SK-MEL-5 (cell line): ENCODE results near the gene CHKA. TPM values are rescaled to one million over a fixed set of nuclear protein-coding genes. Genes with fewer than 3 reads are reported as not detected.

ENCODE experiments used
- DNase-seq: peaks from one replicate; pipeline ENCODE4 v3.0.0-alpha.2; 2016; ENCODE audit warnings: low read depth, low spot score
- in situ Hi-C: cut with HindIII; loops from 2 replicates; pipeline ENCODE4 v1.10.0; 2016; ENCODE audit warnings: low sequenced_read_pairs, high pct_unique_total_duplicates, low pct_unique_long_range_greater_than_20kb
- total RNA-seq: library from RNA; depleted of rRNA; stranded (reverse); fragments of >200 nt; shearing (Covaris generic); gene quantifications from 2 replicates; pipeline ENCODE4 v1.2.3, GENCODE V29; 2014

CHKA gene
- total RNA-seq, 1 experiment from 2014 or later, result 62.2 TPM

- in situ Hi-C loops, result no loop called here
- no peak for DNase-seq
These were observed 88.0 kb downstream of the CHKA start for GRCh38 chr11:68032997-68033707.

- no peak for DNase-seq
- in situ Hi-C loops, result no loop called here
These were observed 89.2 kb downstream of the CHKA start for GRCh38 chr11:68032003-68032402.

GRCh38 chr11:68031144-68031464 lies 90.1 kb downstream of the CHKA start:
- in situ Hi-C loops, result no loop called here
- no peak for DNase-seq

- in situ Hi-C loops, result no loop called here
- DNase-seq, result peak; percentile 98
These were observed 90.7 kb downstream of the CHKA start, which contains the start of gene NDUFS8 for GRCh38 chr11:68030318-68031143. Gene NDUFS8, plus strand, starts transcription at chr11:68030681. Its CDS starts 1,471 bp downstream, at chr11:68032152.

GRCh38 chr11:68028802-68029545 lies 92.2 kb downstream of the CHKA start:
- no peak for DNase-seq

GRCh38 chr11:68027667-68028066 lies 93.5 kb downstream of the CHKA start:
- DNase-seq, result no peak

More at GRCh38 chr11:68028802-68029545, 92.2 kb downstream of the CHKA start:
- in situ Hi-C loops, result no loop called here

GRCh38 chr11:68026391-68027105 lies 94.6 kb downstream of the CHKA start:
- in situ Hi-C loops, result no loop called here
- no peak for DNase-seq

More at GRCh38 chr11:68027667-68028066, 93.5 kb downstream of the CHKA start:
- in situ Hi-C loops, result no loop called here

- peak; percentile 17 for DNase-seq
- in situ Hi-C loops, result no loop called here
These were observed 96.1 kb downstream of the CHKA start for GRCh38 chr11:68025047-68025446.

- DNase-seq, result no peak
- in situ Hi-C loops, result no loop called here
These were observed 96.7 kb downstream of the CHKA start for GRCh38 chr11:68024508-68024907.

- DNase-seq, result no peak
- in situ Hi-C loops, result no loop called here
These were observed 98.7 kb downstream of the CHKA start for GRCh38 chr11:68022531-68022930.

GRCh38 chr11:68021167-68021787 lies 99.9 kb downstream of the CHKA start:
- peak; percentile 20 for DNase-seq
- in situ Hi-C loops, result no loop called here

GRCh38 chr11:68020575-68020974 lies 100.6 kb downstream of the CHKA start:
- in situ Hi-C loops, result no loop called here
- peak; percentile 22 for DNase-seq

GRCh38 chr11:68019486-68019885 lies 101.7 kb downstream of the CHKA start:
- in situ Hi-C loops, result no loop called here
- no peak for DNase-seq

- in situ Hi-C loops, result no loop called here
- no peak for DNase-seq
These were observed 102.4 kb downstream of the CHKA start for GRCh38 chr11:68018730-68019190.

GRCh38 chr11:68017980-68018729 lies 103.0 kb downstream of the CHKA start:
- no peak for DNase-seq
- in situ Hi-C loops, result no loop called here
